Mucosa of stomach (tissue), 1 donor: ENCODE data around the gene TADA1.

Source experiments
- H3K27me3 ChIP-seq: one replicate; pipeline ENCODE4 v1.7.0; 2013; ENCODE audit warnings: mild to moderate bottlenecking, low read length; ENCODE audit not compliant: control insufficient read depth, insufficient read depth
- H3K36me3 ChIP-seq: one replicate; pipeline ENCODE4 v1.7.0; 2013; ENCODE audit warnings: low read length; ENCODE audit not compliant: control insufficient read depth, insufficient read depth
- H3K4me1 ChIP-seq: one replicate; pipeline ENCODE4 v1.7.0; 2013; ENCODE audit warnings: mild to moderate bottlenecking, low read length; ENCODE audit not compliant: control insufficient read depth, insufficient read depth
- H3K4me3 ChIP-seq: one replicate; pipeline ENCODE4 v1.7.0; 2013; ENCODE audit warnings: low read length
- H3K9ac ChIP-seq: one replicate; pipeline ENCODE4 v1.7.0; 2013; ENCODE audit warnings: mild to moderate bottlenecking, low read length, moderate library complexity
- H3K9me3 ChIP-seq: one replicate; pipeline ENCODE4 v1.7.0; 2013; ENCODE audit warnings: mild to moderate bottlenecking, low read length, moderate library complexity; ENCODE audit not compliant: control insufficient read depth
- donor health status: Pancreatic carcinoma.

Gene TADA1

DNA sequence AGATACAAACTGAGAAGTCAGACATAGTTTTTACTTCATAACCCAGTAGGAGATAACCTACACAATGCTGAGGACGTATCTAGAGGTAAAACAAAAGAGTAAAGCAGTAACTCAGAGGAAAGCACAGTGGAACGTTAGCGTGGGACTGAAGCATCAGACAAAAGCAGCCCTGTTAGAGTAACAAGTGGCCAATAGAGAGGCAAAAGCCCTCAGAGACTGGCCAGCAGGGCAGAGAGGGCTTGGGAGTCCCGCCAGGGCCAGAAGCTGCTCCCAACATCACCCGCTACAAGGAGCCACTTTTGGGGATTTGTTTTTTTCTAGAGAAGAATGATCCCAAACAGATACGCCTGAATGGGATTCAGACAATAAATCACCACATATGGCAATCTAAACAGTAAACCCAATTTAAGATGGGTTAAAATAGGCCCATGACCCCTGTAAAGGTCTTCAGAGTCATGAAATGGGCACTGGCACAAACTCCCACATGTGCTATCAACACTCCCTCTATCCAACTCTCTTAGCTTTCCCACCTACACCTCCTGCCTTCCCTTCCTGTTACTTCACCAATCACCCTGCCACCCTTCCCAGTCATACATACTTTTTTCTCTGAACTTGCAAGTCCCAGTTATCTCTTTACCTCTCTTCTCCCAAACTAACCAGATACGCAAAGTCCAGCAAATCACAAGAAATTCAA, 17.2 kb downstream of the TADA1 start:
- H3K27me3 ChIP-seq = no peaks in the 10 kb centered on the region
- H3K36me3 ChIP-seq = peaks cover 3% of the 10 kb centered on the region
- no peaks in the 10 kb centered on the region for H3K9me3 ChIP-seq
- no peaks in the 10 kb centered on the region for H3K4me1 ChIP-seq
- no peak overlapping the region for H3K4me3 ChIP-seq
- no peak overlapping the region for H3K9ac ChIP-seq

DNA sequence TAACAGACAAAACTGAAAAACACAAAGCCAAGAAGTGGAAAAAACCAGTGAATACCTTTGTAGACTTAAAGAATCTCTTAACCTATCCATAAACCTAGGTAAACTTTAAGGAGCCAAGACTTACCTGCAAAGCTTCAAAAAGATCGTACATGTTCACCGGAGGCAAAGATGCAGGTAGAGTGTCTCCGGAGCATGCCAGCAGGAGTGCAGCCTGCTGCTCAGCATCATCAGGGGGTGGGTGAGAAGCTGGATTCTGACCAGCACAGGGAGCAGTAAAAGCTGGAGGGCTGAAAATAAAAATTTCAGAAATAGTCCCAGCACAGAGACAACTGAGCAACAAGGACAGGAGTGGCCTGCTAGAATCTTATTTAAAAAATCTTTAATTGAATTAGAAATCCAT, 18.1 kb downstream of the TADA1 start:
- Histone ChIP-seq H3K4me3 (no peak overlapping the region), H3K9ac (no peak overlapping the region), H3K4me1 (no peaks in the 10 kb centered on the region), H3K36me3 (peaks cover 4% of the 10 kb centered on the region), H3K27me3 (no peaks in the 10 kb centered on the region), H3K9me3 (no peaks in the 10 kb centered on the region)

- Histone ChIP-seq H3K4me3 (no peak overlapping the region), H3K9ac (no peak overlapping the region), H3K36me3 (peaks cover 5% of the 10 kb centered on the region), H3K9me3 (no peaks in the 10 kb centered on the region), H3K27me3 (no peaks in the 10 kb centered on the region), H3K4me1 (no peaks in the 10 kb centered on the region)
Measured at GRCh38 chr1:166855558-166855957, 20.5 kb downstream of the TADA1 start.

- no peaks in the 10 kb centered on the region for H3K9me3 ChIP-seq
- H3K27me3 ChIP-seq = no peaks in the 10 kb centered on the region
- peaks cover 17% of the 10 kb centered on the region for H3K36me3 ChIP-seq
- no peak overlapping the region for H3K4me3 ChIP-seq
- H3K9ac ChIP-seq = no peak overlapping the region
- H3K4me1 ChIP-seq = no peaks in the 10 kb centered on the region
Measured at GRCh38 chr1:166852918-166853317, 23.1 kb downstream of the TADA1 start.

DNA sequence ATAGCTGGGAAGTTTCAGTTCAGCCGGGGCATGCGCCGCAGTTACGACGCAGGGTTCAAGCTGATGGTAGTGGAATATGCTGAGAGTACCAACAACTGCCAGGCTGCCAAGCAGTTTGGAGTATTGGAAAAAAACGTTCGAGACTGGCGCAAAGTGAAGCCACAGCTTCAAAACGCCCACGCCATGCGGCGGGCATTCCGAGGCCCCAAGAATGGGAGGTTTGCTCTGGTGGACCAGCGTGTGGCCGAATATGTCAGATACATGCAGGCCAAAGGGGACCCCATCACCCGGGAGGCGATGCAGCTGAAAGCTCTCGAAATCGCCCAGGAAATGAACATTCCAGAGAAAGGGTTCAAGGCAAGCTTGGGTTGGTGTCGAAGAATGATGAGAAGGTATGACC, 26.9 kb downstream of the TADA1 start:
- Histone ChIP-seq H3K4me3 (no peak overlapping the region), H3K36me3 (peaks cover 21% of the 10 kb centered on the region), H3K4me1 (peaks cover 2% of the 10 kb centered on the region), H3K9me3 (no peaks in the 10 kb centered on the region), H3K9ac (no peak overlapping the region), H3K27me3 (no peaks in the 10 kb centered on the region)

DNA sequence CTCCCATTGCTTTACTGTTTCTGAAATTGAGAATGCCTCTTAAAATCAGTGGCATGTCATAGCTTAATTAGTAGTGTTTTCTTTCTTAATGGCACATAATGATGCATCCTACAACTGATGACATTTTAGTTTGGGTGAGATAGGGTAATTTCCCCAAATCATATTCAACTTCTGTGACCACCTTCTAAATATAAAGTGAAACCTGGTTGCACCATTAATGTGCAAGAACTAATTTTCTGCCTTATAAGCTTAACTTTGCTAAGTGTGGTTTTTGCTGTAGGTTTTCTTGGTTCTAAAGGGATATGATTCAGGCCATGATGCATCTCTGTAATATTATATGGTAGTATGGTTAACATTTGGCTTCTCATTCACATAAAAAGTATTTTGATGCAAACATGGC, 27.9 kb downstream of the TADA1 start:
- no peaks in the 10 kb centered on the region for H3K27me3 ChIP-seq
- no peak overlapping the region for H3K4me3 ChIP-seq
- no peak overlapping the region for H3K9ac ChIP-seq
- no peaks in the 10 kb centered on the region for H3K9me3 ChIP-seq
- peaks cover 12% of the 10 kb centered on the region for H3K4me1 ChIP-seq
- H3K36me3 ChIP-seq = peaks cover 22% of the 10 kb centered on the region

DNA sequence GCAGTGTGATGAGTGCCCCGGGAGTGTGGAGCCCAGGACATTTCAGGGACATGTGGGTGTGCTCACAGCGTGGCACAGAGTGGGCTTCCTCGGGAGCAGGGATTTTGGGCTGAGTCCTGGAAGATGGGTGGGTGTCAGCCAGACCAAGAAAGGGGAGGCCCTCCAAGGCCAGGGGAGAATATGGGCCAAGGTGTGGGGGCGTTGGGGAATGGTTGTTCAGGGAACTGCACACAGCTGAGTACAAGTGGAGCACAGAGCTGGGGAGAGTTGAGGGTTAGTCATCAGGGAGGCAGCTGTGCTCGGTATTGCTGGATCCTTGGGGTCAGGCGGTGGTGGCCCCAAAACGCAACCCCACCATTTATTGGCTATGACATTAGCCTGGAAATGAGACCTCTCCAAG, 31.3 kb downstream of the TADA1 start:
- Histone ChIP-seq H3K9ac (no peak overlapping the region), H3K9me3 (no peaks in the 10 kb centered on the region), H3K4me1 (peaks cover 44% of the 10 kb centered on the region), H3K36me3 (peaks cover 29% of the 10 kb centered on the region), H3K4me3 (no peak overlapping the region), H3K27me3 (no peaks in the 10 kb centered on the region)

DNA sequence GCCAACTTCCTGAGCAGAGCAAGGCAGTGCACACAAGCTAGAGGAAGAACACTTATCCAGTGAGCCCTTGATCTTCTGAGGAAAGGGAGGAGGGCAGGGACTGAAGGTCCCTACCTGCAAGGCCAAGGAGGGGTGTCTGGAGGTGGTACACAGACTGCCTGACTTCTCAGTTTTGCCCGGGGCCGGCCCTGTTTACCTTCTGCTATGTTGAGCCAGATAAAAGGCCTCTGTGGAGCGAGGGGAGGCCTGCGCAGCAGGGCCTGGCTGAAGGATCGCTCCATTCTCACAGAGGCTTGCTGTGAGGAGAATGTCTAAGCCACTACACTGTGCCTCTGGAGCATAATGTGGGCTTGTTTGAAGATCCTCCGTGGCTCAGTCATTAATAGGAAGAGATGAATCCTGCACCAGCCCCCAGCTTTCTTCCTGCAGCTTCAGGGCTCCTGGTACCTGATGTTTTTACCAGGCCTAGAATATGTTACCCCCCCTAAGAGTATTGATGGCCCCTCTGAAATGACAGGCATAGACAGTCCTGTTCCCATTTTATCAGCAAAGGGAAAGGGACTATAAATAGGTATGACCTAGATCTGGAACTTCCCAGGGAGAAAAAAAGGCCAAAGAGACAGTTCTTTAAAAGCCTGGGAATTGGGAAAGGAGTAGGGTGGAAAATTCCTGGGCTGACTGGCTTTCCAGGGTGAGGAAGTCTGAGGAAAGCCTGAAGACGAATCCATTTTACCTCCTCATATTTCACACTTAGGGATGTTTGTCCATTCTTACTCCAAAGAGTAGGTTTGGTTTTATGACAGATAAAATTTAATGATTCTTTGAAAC, 32.1 kb downstream of the TADA1 start:
- H3K9me3 ChIP-seq = no peaks in the 10 kb centered on the region
- no peaks in the 10 kb centered on the region for H3K27me3 ChIP-seq
- H3K4me3 ChIP-seq = no peak overlapping the region
- H3K36me3 ChIP-seq = peaks cover 21% of the 10 kb centered on the region
- H3K4me1 ChIP-seq = peaks cover 44% of the 10 kb centered on the region
- H3K9ac ChIP-seq = peak overlapping the region; percentile 18

GRCh38 chr1:166843322-166843721, 32.7 kb downstream of the TADA1 start:
- H3K4me3 ChIP-seq = no peak overlapping the region
- H3K27me3 ChIP-seq = no peaks in the 10 kb centered on the region
- H3K4me1 ChIP-seq = peaks cover 51% of the 10 kb centered on the region
- peaks cover 19% of the 10 kb centered on the region for H3K36me3 ChIP-seq
- H3K9me3 ChIP-seq = no peaks in the 10 kb centered on the region
- no peak overlapping the region for H3K9ac ChIP-seq

DNA sequence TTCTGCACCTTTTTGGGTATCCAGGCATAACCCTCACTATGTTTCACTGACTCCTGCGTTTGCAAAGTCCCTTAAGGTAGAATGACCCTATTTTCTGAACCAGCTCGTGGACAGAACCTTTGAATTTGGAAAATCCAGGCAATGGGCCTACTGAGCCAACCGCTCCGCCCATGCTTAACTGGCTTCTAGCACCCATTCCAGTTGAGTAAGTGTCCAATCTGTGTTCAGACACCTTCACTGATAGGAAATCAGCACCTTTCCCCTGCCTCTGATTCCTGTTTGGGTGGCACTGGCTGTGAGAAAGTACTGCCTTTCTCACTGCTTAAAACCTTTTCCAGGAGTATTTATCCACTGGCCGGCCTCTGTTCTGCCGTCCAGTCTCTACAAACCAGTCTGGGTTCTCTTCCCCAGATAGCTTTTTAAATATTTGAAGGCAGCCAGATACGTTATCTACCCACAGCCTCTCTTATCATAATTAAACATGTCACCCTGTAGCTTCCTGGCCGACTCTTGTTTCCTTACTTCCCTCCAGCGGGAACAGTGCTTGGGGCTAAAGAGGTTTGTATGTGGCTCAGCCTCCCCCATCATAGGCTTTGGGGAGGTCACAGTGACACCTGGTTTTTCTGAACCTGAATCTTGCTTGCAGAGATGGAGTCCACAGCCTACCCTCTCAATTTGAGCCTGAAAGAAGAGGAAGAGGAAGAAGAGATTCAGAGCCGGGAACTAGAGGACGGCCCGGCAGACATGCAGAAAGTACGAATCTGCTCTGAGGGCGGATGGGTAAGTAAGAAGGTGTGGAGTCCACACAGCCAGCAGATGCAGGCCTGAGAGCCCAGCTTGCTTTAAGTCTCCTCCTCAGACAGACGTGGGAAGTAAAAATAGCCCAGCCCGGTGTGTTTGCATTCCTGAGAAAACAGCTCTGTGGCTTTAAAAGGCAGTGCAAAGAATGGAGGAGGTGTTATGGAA, 35.5 kb downstream of the TADA1 start:
- H3K4me1 ChIP-seq = peaks cover 53% of the 10 kb centered on the region
- H3K9ac ChIP-seq = peak overlapping the region; percentile 29
- peak overlapping the region; percentile 7 for H3K4me3 ChIP-seq

DNA sequence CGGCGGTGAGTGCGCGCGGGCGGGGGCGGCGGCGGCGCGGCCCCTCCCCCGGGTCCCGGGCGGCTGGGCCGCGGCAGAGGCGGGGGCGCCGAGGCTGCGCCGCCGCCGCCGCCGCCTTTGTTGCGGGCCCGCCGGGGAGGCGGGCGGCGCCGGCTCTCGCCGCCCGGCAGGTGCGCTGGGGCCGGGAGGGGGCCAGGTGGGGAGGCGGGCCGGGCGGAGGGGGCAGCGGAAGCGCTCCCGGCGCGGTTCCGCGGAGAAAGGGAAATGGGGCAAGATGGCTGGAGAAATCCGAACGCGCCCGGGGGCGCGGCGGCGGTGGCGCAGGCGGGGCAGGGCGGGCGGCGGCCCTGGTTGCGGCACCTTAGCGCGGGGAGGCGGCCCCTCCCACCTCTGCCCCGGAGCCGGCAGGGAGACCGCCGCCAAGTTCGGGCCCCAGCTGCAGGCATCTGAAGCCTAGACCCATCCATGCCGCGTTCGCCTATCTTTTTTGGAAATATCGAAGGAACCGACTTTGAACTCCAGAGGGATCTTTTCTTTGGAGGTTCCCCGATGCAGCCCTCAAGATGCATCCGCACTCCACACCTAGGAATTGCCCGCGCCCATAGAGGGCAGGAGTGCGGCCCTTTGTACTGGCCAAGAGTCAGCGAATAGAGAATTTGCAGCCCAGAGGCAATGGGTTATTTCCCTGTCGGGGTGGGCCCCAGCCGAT, 36.3 kb downstream of the TADA1 start:
- peaks cover 53% of the 10 kb centered on the region for H3K4me1 ChIP-seq
- peaks cover 15% of the 10 kb centered on the region for H3K36me3 ChIP-seq
- peak overlapping the region; percentile 29 for H3K9ac ChIP-seq
- peak overlapping the region; percentile 7 for H3K4me3 ChIP-seq
- H3K27me3 ChIP-seq = no peaks in the 10 kb centered on the region
- H3K9me3 ChIP-seq = no peaks in the 10 kb centered on the region

More for the DNA sequence above, 35.5 kb downstream of the TADA1 start:
- Histone ChIP-seq H3K27me3 (no peaks in the 10 kb centered on the region), H3K36me3 (peaks cover 15% of the 10 kb centered on the region), H3K9me3 (no peaks in the 10 kb centered on the region)
